GM04504 (cell line): ENCODE data around the gene TJP3.
"Not testable (repeated sequence)": the region's sequence is repeated elsewhere in the genome, so short reads cannot be mapped to it uniquely, and the experiment has no call there.

Experiments
- DNase-seq: peaks from one replicate; pipeline ENCODE4 v3.0.0-alpha.2; 2012; ENCODE audit warnings: low read depth

TJP3 gene

DNA sequence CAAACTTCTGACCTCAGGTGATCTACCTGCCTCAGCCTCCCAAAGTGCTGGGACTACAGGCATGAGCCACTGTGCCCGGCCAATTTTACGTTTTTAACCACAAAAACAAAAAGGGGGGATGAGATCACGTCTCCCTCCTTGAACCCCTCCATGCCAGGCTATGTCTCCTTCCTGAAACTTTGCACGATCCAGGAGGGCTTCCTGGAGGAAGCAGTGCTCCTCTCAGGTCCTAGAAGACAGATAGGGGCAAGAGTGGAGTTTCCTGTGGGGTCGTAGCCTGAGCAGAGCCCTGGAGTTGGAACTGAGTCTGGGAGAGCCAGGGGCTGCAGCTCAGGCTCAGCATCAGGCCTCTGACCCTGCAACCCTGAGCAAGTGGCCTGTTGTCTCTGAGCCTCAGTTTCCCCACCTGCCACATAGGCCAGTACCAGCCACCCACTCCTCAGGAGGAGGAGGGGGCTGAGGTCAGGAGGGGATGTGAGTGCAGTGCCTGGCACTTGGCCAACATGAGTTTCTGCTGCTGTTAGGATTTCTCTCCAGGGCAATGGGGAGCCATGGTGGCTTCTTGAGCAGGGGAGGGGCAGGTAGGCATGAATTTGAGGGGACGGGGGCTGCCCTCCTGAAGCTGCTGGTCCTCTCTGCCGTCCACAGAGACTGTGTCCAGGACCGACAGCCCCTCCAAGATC, 37.3 kb downstream of the TJP3 start:
- no peak for DNase-seq

DNA sequence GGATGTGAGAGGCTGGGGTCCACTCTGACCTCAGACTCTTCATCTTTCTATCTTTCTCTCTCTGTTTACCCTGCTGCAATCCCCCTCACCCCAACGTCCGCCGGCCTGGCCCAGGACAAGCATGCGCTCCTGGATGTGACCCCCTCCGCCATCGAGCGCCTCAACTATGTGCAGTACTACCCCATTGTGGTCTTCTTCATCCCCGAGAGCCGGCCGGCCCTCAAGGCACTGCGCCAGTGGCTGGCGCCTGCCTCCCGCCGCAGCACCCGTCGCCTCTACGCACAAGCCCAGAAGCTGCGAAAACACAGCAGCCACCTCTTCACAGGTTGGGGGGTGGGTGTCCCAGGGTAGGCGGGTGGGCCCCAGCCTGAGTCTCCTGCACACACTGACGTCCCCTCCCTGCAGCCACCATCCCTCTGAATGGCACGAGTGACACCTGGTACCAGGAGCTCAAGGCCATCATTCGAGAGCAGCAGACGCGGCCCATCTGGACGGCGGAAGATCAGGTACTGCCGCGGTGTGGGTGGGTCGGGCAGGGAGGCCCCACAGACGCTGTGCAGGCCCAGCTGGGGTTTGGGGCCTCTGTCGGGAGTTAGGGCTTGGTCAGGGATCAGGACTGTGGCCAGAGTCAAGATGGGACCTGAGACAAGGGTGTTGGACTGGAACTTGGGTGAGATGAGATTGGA, 38.3 kb downstream of the TJP3 start:
- DNase-seq: no peak

DNA sequence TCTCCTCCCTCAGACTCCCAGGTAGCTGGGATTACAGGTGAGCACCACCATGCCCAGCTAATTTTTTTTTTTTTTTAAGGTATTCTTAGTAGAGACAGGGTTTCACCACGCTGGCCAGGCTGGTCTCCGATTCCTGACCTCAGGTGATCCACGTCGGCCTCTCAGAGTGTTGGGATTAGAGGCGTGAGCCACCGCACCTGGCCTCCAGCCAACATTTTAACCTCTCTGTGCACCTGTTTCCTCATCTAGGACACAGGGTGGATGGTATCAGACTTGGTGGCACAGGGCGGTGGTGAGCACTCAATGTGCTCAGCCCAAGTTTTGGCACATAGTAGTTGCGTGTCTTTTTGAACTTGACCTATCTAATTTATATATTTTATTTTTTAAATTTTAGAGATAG, 40.8 kb downstream of the TJP3 start:
- DNase-seq: no peak

DNA sequence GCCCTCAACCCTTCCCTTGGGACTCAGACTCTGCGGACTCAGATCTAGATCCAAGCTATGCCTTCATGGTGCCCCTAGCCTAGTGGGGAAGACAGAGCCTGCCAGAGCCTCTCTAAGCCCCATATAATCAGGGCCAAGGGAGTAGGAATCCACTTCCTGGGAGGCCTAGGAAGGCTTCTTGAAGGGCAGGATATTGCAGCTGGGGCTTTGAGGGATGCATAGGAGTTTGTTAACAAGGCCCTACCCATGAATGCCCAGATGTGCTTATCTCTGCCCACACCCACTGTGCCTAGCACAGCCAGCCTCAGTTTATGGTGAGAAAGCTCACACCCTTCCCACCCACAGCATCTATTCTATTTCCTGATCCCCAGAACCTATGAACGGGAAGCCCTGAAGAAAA, 42.0 kb downstream of the TJP3 start:
- no peak for DNase-seq

DNA sequence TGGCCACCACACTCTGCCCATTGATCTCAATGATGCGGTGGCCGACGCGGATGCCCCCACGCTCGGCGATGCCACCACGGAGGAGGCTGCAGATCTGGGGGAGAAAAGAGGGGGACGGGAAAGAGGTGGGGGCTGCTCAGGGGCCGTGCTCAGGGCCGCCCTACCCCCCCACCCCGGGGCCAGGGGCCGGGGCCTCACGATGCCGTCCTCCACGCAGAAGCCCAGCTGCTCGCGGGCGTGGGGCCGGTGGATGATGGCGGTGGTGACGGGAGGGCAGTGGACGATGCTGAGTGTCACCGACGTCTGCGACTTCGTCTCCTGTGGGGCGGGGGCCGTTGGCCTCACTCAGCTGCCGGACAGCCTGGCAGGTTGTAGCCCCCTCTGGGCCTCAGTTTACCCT, 43.1 kb downstream of the TJP3 start:
- DNase-seq: no peak

GRCh38 chr19:3752492-3752891, 44.3 kb downstream of the TJP3 start:
- DNase-seq: no peak

- DNase-seq: no peak
These were observed 45.6 kb downstream of the TJP3 start for GRCh38 chr19:3753631-3754410.

GRCh38 chr19:3757705-3758104, 49.5 kb downstream of the TJP3 start:
- DNase-seq: not testable (repeated sequence)

GRCh38 chr19:3758297-3758696, 50.1 kb downstream of the TJP3 start:
- not testable (repeated sequence) for DNase-seq

GRCh38 chr19:3759482-3760254, 51.5 kb downstream of the TJP3 start:
- DNase-seq: no peak

- no peak for DNase-seq
These were observed 52.7 kb downstream of the TJP3 start for GRCh38 chr19:3760871-3761361.

DNA sequence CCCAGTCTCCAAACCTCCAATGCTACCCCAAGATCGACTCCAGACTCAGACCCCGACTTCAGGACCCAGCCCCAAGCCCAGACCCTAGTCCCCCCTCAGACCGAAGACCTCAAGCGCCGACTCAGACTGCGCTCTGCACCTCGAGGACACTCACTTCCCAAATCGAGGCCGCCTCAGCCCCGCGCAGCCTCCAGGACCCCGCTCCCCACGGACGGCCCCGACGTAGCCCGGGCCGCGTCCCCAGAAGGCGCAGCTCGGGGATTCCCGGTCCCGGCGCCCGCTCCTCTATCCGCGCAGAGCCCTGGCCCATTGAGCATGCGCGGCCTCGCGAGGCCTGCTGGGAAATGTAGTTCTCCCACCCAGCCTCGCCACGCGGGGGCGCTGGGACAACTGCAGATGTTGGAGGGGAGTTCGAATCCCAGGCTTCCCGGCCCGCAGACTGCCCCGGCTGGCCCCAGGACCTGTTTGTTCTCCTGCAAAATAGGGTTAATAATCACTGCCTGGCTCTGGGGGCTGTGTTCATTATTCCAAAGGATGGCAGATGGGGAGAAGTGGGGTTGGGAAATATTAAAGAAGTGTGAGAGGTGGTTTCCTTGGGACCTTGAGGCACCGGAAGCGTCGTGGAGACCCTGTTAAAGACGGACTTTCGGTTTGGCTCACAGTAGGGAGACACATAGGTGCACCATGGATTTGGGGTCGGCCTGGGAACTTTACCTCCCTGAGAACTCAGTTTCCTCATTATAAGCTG, 53.4 kb downstream of the TJP3 start, which contains the start of gene APBA3:
Gene APBA3, minus strand, starts transcription at position 311 of the 748 bp plus-strand sequence. CDS start 1,428 bp downstream, outside the sequence.
- DNase-seq: peak; percentile 77

GRCh38 chr19:3762130-3762473, 53.9 kb downstream of the TJP3 start:
- no peak for DNase-seq

DNA sequence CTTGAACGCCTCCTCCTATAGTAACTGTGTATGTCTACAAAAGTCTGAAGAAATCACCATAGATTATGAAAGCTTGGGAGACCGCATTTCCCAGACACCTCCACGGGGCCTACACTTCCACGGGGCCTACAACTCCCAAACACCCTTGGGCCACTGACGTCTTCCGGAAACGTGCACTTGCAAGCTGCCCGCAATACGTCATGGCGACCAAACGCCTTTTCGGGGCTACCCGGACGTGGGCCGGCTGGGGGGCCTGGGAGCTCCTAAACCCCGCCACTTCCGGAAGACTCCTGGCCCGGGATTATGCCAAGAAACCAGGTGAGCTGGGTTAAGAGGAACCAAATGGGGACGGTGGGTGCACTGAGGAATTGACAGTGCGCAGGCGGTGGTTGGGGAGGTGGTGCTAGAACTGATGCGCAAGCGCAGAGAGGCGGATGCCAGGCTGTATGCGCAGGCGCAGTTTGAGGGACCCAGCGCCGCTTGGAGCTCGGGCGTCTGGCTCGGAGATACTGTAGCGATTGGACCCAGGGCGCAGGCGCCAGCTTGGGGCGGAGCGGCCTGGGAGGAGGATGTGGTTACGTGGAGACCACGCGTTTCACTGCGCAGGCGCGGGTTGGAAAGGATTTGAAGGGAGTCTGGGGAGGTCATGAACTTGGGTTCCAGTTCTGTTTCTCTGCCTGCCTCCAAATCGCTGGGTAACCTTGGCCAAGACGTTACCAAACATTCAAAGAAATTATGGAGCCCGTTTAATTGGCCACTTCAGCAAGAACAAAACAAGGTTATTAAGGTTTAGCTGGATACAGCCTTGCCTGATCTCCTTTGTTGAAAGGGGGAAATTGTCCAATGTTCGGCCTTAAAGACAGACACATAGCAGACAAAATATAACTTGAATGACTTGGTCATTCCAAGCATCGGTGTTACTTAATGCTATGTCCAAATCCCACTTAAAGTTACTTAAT, 54.6 kb downstream of the TJP3 start, which contains the start of gene MRPL54:
Gene MRPL54, plus strand, starts transcription at position 182 of the 959 bp plus-strand sequence. Its CDS starts 19 bp downstream, at position 201.
- peak; percentile 98 for DNase-seq

DNA sequence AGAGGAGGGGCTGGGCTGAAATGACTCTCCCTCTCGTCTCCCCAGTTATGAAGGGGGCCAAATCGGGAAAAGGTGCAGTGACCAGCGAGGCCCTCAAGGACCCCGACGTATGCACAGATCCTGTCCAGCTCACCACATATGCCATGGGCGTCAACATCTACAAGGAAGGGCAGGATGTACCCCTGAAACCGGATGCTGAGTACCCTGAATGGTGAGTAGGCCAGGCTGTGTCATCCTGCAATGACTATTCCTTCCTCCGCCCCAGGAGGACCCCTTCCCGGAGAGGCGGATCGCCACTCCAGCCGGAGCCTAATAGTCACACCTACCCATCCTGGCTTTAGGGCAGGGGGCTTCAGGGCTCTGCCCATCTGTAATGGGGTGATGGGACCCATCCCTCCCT, 56.9 kb downstream of the TJP3 start:
- DNase-seq: no peak

- DNase-seq: not testable (repeated sequence)
These were observed 57.6 kb downstream of the TJP3 start for GRCh38 chr19:3765757-3766156.

DNA sequence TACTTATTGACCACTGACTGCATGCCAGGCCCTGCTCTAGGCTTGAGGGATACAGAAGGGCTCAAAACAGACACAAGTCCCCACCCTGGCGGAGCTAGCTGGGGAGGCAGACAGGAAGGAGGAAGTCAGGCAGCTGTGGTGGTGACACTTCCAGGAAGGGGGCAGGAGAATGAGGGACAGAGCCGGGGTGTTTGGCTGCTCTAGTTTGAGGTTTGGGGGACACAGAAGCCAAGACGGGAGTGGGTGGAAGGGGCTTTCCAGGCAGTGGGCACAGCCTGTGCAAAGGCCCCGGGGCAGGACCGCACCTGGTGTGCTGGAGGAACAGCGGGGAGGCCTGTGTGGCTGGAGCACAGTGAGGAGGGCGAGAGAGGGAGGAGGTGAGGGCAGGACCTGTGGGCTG, 58.3 kb downstream of the TJP3 start:
- DNase-seq: no peak

DNA sequence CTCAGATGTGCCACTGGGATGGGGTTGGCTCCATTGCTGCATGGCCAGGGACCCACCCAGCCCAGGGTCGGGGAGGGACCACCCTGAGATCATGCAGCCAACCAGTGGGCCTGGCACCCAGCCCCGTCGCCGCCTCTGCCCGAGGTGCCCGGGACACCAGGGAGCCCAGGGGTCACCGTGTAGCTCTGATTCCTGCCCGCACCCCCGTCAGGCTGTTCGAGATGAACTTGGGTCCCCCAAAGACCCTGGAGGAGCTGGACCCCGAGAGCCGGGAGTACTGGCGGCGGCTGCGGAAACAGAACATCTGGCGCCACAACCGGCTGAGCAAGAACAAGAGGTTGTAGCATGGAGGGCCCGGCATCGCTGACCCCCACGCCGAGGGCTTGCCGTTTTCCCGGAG, 58.9 kb downstream of the TJP3 start:
- DNase-seq: no peak

GRCh38 chr19:3768015-3768747, 60.0 kb downstream of the TJP3 start:
- DNase-seq: no peak
